Neural progenitor cell (in vitro differentiated cells): ENCODE data around the gene YY1AP1. TPM values are rescaled to one million over a fixed set of nuclear protein-coding genes. Genes with fewer than 3 reads are reported as not detected.

Experiments
- DNase-seq: peaks from one replicate; pipeline ENCODE4 v3.0.0-alpha.2; 2016; ENCODE audit warnings: low spot score
- H2AFZ ChIP-seq: fragments of 200-600 bp; sonication (generic); replicated peaks from 2 replicates; pipeline ENCODE4 v1.6.1; 2016; ENCODE audit warnings: antibody characterized with exemption
- H3F3A ChIP-seq: fragments of 200-600 bp; sonication (generic); 2 replicates; pipeline ENCODE4 v1.6.1; 2016; ENCODE audit warnings: antibody characterized with exemption, low read depth
- H3K27ac ChIP-seq: fragments of 200-600 bp; sonication (generic); 2 replicates; pipeline ENCODE4 v1.5.1; 2016; ENCODE audit warnings: mild to moderate bottlenecking
- H3K27me3 ChIP-seq: fragments of 200-600 bp; sonication (generic); 2 replicates; pipeline ENCODE4 v1.6.1; 2016; ENCODE audit warnings: mild to moderate bottlenecking, moderate library complexity
- H3K36me3 ChIP-seq: fragments of 200-600 bp; sonication (generic); 2 replicates; pipeline ENCODE4 v1.5.1; 2016
- H3K4me1 ChIP-seq: fragments of 200-600 bp; sonication (generic); 2 replicates; pipeline ENCODE4 v1.6.1; 2016; ENCODE audit warnings: mixed run types
- H3K4me2 ChIP-seq: fragments of 200-600 bp; sonication (generic); 2 replicates; pipeline ENCODE4 v1.6.1; 2016
- H3K4me3 ChIP-seq: fragments of 200-600 bp; sonication (generic); 2 replicates; pipeline ENCODE4 v1.5.1; 2016
- H3K79me2 ChIP-seq: fragments of 200-600 bp; sonication (generic); 2 replicates; pipeline ENCODE4 v1.6.1; 2016; ENCODE audit warnings: low read depth
- H3K9ac ChIP-seq: fragments of 200-600 bp; sonication (generic); 2 replicates; pipeline ENCODE4 v1.6.1; 2016
- H3K9me3 ChIP-seq: fragments of 200-600 bp; sonication (generic); 2 replicates; pipeline ENCODE4 v1.5.1; 2016; ENCODE audit warnings: low read depth
- H4K20me1 ChIP-seq: fragments of 200-600 bp; sonication (generic); 2 replicates; pipeline ENCODE4 v1.6.1; 2016; ENCODE audit warnings: low read depth
- H3K27ac Mint-ChIP-seq: 3 replicates; pipeline ENCODE4 v1.8.0; 2021; ENCODE audit warnings: mixed read lengths
- H3K27me3 Mint-ChIP-seq: 2 replicates; pipeline ENCODE4 v1.8.0; 2022; ENCODE audit warnings: low read depth, mild to moderate bottlenecking, inconsistent platforms, moderate library complexity, mixed read lengths; ENCODE audit not compliant: insufficient read depth
- H3K36me3 Mint-ChIP-seq: 3 replicates; pipeline ENCODE4 v1.8.0; 2021; ENCODE audit warnings: mixed read lengths
- H3K4me1 Mint-ChIP-seq: 3 replicates; pipeline ENCODE4 v1.8.0; 2021; ENCODE audit warnings: mixed read lengths
- H3K4me3 Mint-ChIP-seq: 3 replicates; pipeline ENCODE4 v1.8.0; 2021; ENCODE audit warnings: mild to moderate bottlenecking, moderate library complexity, mixed read lengths
- H3K9me3 Mint-ChIP-seq: 3 replicates; pipeline ENCODE4 v1.8.0; 2020; ENCODE audit warnings: mixed read lengths
- CTCF ChIP-seq: fragments of 200-600 bp; sonication (generic); IDR thresholded peaks from 2 replicates; pipeline ENCODE4 v1.5.1; 2017; ENCODE audit warnings: antibody characterized with exemption, mild to moderate bottlenecking
- EZH2 ChIP-seq: fragments of 200-600 bp; sonication (generic); IDR thresholded peaks from 2 replicates; pipeline ENCODE4 v1.6.1; 2017; ENCODE audit warnings: antibody characterized with exemption, mild to moderate bottlenecking, moderate library complexity
- EZH2phosphoT487 ChIP-seq: fragments of 200-600 bp; sonication (generic); IDR thresholded peaks from 2 replicates; pipeline ENCODE4 v1.6.1; 2017; ENCODE audit warnings: antibody characterized with exemption
- total RNA-seq: library from RNA; depleted of rRNA; stranded (reverse); fragments of >200 nt; gene quantifications from 2 replicates; pipeline ENCODE4 v1.2.3, GENCODE V29; 2015; ENCODE audit warnings: low replicate concordance

The YY1AP1 gene, protein sequence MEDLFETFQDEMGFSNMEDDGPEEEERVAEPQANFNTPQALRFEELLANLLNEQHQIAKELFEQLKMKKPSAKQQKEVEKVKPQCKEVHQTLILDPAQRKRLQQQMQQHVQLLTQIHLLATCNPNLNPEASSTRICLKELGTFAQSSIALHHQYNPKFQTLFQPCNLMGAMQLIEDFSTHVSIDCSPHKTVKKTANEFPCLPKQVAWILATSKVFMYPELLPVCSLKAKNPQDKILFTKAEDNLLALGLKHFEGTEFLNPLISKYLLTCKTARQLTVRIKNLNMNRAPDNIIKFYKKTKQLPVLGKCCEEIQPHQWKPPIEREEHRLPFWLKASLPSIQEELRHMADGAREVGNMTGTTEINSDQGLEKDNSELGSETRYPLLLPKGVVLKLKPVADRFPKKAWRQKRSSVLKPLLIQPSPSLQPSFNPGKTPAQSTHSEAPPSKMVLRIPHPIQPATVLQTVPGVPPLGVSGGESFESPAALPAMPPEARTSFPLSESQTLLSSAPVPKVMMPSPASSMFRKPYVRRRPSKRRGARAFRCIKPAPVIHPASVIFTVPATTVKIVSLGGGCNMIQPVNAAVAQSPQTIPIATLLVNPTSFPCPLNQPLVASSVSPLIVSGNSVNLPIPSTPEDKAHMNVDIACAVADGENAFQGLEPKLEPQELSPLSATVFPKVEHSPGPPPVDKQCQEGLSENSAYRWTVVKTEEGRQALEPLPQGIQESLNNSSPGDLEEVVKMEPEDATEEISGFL
- total RNA-seq: 42.7 and 44.8 TPM in 2 replicates

GRCh38 chr1:155688324-155689080, at the start of gene YY1AP1:
TSS of gene YY1AP1 (minus strand) at chr1:155688774. CDS start at chr1:155680436, 8,338 bp downstream.
- H2AFZ ChIP-seq: peak within 1 kb of the TSS; percentile 100
- H3K27me3 ChIP-seq: no peaks in the 10 kb centered on the region
- Mint-ChIP-seq H3K4me1 (peaks cover 29% of the 10 kb centered on the region), H3K9me3 (peaks cover 5% of the 10 kb centered on the region), H3K4me3 (peak within 1 kb of the TSS; percentile 97), H3K27me3 (no peaks in the 10 kb centered on the region), H3K36me3 (peaks cover 38% of the 10 kb centered on the region), H3K27ac (peak within 1 kb of the TSS; percentile 94)
- H3K79me2 ChIP-seq: peaks cover 92% of the 10 kb centered on the region
- H3K4me3 ChIP-seq: peak within 1 kb of the TSS; percentile 100
- peak within 1 kb of the TSS; percentile 94 for H3K4me2 ChIP-seq
- H3K4me1 ChIP-seq: peaks cover 6% of the 10 kb centered on the region
- H3K9me3 ChIP-seq: no peaks in the 10 kb centered on the region
- TF ChIP-seq EZH2phosphoT487 (no peak), EZH2 (no peak), CTCF (peak; percentile 28)
- H3K36me3 ChIP-seq: peaks cover 10% of the 10 kb centered on the region
- peak within 1 kb of the TSS; percentile 100 for H3K27ac ChIP-seq
- peaks cover 19% of the 10 kb centered on the region for H4K20me1 ChIP-seq
- H3F3A ChIP-seq: peaks cover 10% of the 10 kb centered on the region
- H3K9ac ChIP-seq: peak within 1 kb of the TSS; percentile 100
- peak; percentile 93 for DNase-seq

GRCh38 chr1:155729031-155729898, 40.7 kb upstream of the YY1AP1 start:
- Histone ChIP-seq H4K20me1 (no peaks in the 10 kb centered on the region), H3F3A (peaks cover 26% of the 10 kb centered on the region), H3K9me3 (no peaks in the 10 kb centered on the region), H3K27ac (no peak overlapping the region), H3K79me2 (no peaks in the 10 kb centered on the region), H3K36me3 (no peaks in the 10 kb centered on the region), H3K4me2 (no peak overlapping the region), H3K4me3 (no peak overlapping the region), H2AFZ (no peak overlapping the region), H3K27me3 (no peaks in the 10 kb centered on the region), H3K9ac (no peak overlapping the region), H3K4me1 (no peaks in the 10 kb centered on the region)
- Mint-ChIP-seq H3K4me3 (no peak overlapping the region), H3K27ac (no peak overlapping the region), H3K4me1 (peaks cover 3% of the 10 kb centered on the region), H3K9me3 (no peaks in the 10 kb centered on the region), H3K36me3 (peaks cover 6% of the 10 kb centered on the region), H3K27me3 (peaks cover 3% of the 10 kb centered on the region)
- DNase-seq: peak; percentile 79
- no peak for TF ChIP-seq EZH2phosphoT487
- TF ChIP-seq EZH2: no peak
- peak; percentile 73 for TF ChIP-seq CTCF

DNA sequence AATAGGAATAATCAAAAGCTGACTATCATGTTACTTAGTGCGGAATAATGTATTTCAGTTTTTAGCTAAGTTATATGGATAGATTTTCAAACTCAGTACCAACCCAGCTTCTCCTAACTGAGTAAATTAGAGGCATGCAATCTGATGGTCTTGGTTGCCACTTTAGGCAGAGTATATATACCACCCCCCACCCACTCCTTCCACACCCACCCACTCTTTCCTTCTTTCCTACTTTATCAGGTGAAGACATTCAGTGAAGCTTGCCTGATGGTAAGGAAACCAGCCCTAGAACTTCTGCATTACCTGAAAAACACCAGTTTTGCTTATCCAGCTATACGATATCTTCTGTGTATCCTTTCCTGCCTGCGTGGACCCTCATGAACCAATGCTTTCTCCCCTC, 36.6 kb upstream of the YY1AP1 start:
- Histone ChIP-seq H2AFZ (no peak overlapping the region), H3K79me2 (no peaks in the 10 kb centered on the region), H3F3A (peaks cover 14% of the 10 kb centered on the region), H3K27me3 (no peaks in the 10 kb centered on the region), H3K27ac (no peak overlapping the region), H3K36me3 (no peaks in the 10 kb centered on the region), H3K4me2 (no peak overlapping the region), H3K9ac (no peak overlapping the region), H3K4me3 (no peak overlapping the region), H4K20me1 (no peaks in the 10 kb centered on the region), H3K9me3 (no peaks in the 10 kb centered on the region), H3K4me1 (no peaks in the 10 kb centered on the region)
- Mint-ChIP-seq H3K9me3 (no peaks in the 10 kb centered on the region), H3K27ac (no peak overlapping the region), H3K4me3 (no peak overlapping the region), H3K4me1 (peaks cover 3% of the 10 kb centered on the region), H3K27me3 (peaks cover 3% of the 10 kb centered on the region), H3K36me3 (peaks cover 4% of the 10 kb centered on the region)
- TF ChIP-seq CTCF (no peak), EZH2 (no peak), EZH2phosphoT487 (no peak)
- DNase-seq: no peak
